ENCODE results near the gene SLIT1.

Gene SLIT1

GRCh38 chr10:96949039-96949683 lies 236.6 kb downstream of the SLIT1 start:
- no peak for DNase-seq
